Esophagus squamous epithelium (tissue), 4 donors: ENCODE data around the gene IKZF3.

Experiments used
- CTCF ChIP-seq, 6 experiments: fragments of 450-650 bp in 4 of 6; fragments of 200-600 bp in 2 of 6; sonication (generic) in 2 of 6; IDR thresholded peaks; one replicate each; pipeline ENCODE4 v1.5.1; 2016 to 2019; ENCODE audit warnings: antibody characterized with exemption in 6 of 6, mild to moderate bottlenecking in 4 of 6, moderate library complexity in 4 of 6
- POLR2A ChIP-seq, 4 donors: fragments of 450-650 bp; IDR thresholded peaks; one replicate each; pipeline ENCODE4 v1.6.1; 2017; ENCODE audit warnings: antibody characterized with exemption in 4 of 4, mild to moderate bottlenecking in 4 of 4, moderate library complexity in 3 of 4

GRCh38 chr17:39800540-39800939 lies 63.6 kb downstream of the IKZF3 start:
- TF ChIP-seq CTCF (IDR thresholded peaks at IDR 0.05) (no peak), POLR2A (IDR thresholded peaks at IDR 0.05) (no peak)
